Stimulated activated CD8-positive, alpha-beta memory T cell treated with anti-CD3 and anti-CD28 coated beads, Interleukin-7, amount 100 ng/mL, for 24 hours (primary cell): ENCODE data around the gene KRTAP3-3.
"Not testable (repeated sequence)": the region's sequence is repeated elsewhere in the genome, so short reads cannot be mapped to it uniquely, and the experiment has no call there.

Experiments used
- DNase-seq: peaks from one replicate; pipeline ENCODE4 v3.0.0-alpha.2; 2020; ENCODE audit warnings: low read depth

KRTAP3-3 gene

GRCh38 chr17:40993839-40994238 lies at the start of gene KRTAP3-3:
Gene KRTAP3-3 (minus strand): TSS chr17:40994164. CDS start chr17:40994097, 67 bp downstream.
- DNase-seq = no peak

- DNase-seq = no peak
Measured at GRCh38 chr17:41042953-41043352, 49.0 kb upstream of the KRTAP3-3 start.

GRCh38 chr17:41040783-41041571 lies 47.0 kb upstream of the KRTAP3-3 start, which contains the start of gene KRTAP1-1:
Gene KRTAP1-1 (minus strand): TSS chr17:41041450. CDS start chr17:41041397, 53 bp downstream.
- not testable (repeated sequence) for DNase-seq

GRCh38 chr17:41037853-41038350 lies 43.9 kb upstream of the KRTAP3-3 start:
- no peak for DNase-seq

- DNase-seq = not testable (repeated sequence)
Measured at GRCh38 chr17:41034346-41034935, 40.5 kb upstream of the KRTAP3-3 start, which contains the start of gene KRTAP1-3. Gene KRTAP1-3 (minus strand): TSS chr17:41034874. CDS start chr17:41034821, 53 bp downstream.

GRCh38 chr17:41029633-41030245 lies 35.8 kb upstream of the KRTAP3-3 start, which contains the start of gene KRTAP1-4:
Gene KRTAP1-4 (minus strand): TSS chr17:41030195. CDS start chr17:41030078, 117 bp downstream.
- no peak for DNase-seq

GRCh38 chr17:41026715-41027471 lies 32.9 kb upstream of the KRTAP3-3 start, which contains the start of gene KRTAP1-5:
Gene KRTAP1-5 (minus strand): TSS chr17:41027208. CDS start chr17:41027155, 53 bp downstream.
- no peak for DNase-seq

- DNase-seq = no peak
Measured at GRCh38 chr17:41024697-41025096, 30.7 kb upstream of the KRTAP3-3 start.

- no peak for DNase-seq
Measured at GRCh38 chr17:41020336-41020735, 26.4 kb upstream of the KRTAP3-3 start.

GRCh38 chr17:41019415-41019814 lies 25.5 kb upstream of the KRTAP3-3 start:
- DNase-seq = no peak

- DNase-seq = no peak
Measured at GRCh38 chr17:41018541-41018940, 24.6 kb upstream of the KRTAP3-3 start.

- DNase-seq = no peak
Measured at GRCh38 chr17:41016578-41017215, 22.7 kb upstream of the KRTAP3-3 start.

GRCh38 chr17:41015454-41015853 lies 21.5 kb upstream of the KRTAP3-3 start:
- no peak for DNase-seq

GRCh38 chr17:41013606-41014005 lies 19.6 kb upstream of the KRTAP3-3 start:
- DNase-seq = no peak

- no peak for DNase-seq
Measured at GRCh38 chr17:41013181-41013580, 19.2 kb upstream of the KRTAP3-3 start.

- no peak for DNase-seq
Measured at GRCh38 chr17:41012326-41013120, 18.6 kb upstream of the KRTAP3-3 start.

- no peak for DNase-seq
Measured at GRCh38 chr17:41010441-41010840, 16.5 kb upstream of the KRTAP3-3 start.

- DNase-seq = no peak
Measured at GRCh38 chr17:41009936-41010335, 16.0 kb upstream of the KRTAP3-3 start.

GRCh38 chr17:41009301-41009760 lies 15.4 kb upstream of the KRTAP3-3 start:
- DNase-seq = no peak

GRCh38 chr17:41008811-41009210 lies 14.8 kb upstream of the KRTAP3-3 start, which contains the start of gene KRTAP3-1:
Gene KRTAP3-1 (minus strand): TSS chr17:41009128. CDS start chr17:41009074, 54 bp downstream.
- DNase-seq = no peak
